ENCODE results near the gene KRT7.

The KRT7 gene

GRCh38 chr12:52204931-52205505 lies 28.0 kb upstream of the KRT7 start:
- H3K4me1 Mint-ChIP-seq, result peaks cover 71% of the 10 kb centered on the region
- H3K9me3 Mint-ChIP-seq, result no peaks in the 10 kb centered on the region
- H3K36me3 Mint-ChIP-seq (ENCODE audit: low read depth), result no peaks in the 10 kb centered on the region
- no peak overlapping the region for H3K4me3 Mint-ChIP-seq
- H3K27me3 Mint-ChIP-seq (ENCODE audit: low read depth), result peaks cover 36% of the 10 kb centered on the region
- peak overlapping the region in 2 of 3 experiments; percentile 78 to 93 for H3K27ac Mint-ChIP-seq
- TF ChIP-seq, protein P1, sequence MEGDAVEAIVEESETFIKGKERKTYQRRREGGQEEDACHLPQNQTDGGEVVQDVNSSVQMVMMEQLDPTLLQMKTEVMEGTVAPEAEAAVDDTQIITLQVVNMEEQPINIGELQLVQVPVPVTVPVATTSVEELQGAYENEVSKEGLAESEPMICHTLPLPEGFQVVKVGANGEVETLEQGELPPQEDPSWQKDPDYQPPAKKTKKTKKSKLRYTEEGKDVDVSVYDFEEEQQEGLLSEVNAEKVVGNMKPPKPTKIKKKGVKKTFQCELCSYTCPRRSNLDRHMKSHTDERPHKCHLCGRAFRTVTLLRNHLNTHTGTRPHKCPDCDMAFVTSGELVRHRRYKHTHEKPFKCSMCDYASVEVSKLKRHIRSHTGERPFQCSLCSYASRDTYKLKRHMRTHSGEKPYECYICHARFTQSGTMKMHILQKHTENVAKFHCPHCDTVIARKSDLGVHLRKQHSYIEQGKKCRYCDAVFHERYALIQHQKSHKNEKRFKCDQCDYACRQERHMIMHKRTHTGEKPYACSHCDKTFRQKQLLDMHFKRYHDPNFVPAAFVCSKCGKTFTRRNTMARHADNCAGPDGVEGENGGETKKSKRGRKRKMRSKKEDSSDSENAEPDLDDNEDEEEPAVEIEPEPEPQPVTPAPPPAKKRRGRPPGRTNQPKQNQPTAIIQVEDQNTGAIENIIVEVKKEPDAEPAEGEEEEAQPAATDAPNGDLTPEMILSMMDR (IDR thresholded peaks at IDR 0.05; ENCODE audit: unreplicated experiment in 3 of 3), result no peak

DNA sequence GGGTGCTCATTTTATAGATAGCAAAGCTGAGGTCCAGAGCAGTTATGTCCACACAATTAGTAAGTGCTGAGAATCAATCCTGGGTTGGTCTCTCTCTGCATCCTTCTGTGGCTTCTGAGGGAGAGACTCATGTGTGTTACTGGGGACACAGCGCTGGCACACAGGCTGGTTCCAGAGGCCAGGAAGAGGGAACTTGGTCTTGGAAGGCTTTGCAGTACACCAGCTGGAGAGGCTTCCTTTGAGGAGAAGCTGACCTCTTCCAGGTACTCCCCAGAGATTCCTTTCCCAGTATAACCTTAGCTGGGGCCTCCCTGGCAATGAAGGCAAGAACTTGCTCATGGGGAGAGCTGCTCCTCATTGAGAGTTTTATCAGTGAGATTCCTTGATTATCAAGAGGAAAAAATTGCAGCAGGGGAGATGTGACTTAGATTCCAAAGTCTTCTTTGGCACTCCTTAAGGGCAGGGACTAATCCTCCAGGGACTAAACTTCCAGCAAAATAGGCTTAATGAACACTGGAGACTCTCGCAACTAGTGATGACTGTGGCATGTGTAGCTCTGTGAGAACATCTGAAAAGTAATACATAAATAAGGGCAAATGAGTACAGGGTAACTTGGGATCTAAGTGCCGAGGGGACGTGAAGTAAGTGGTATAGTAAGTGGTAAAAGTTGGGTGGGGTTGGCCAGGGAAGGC lies 27.3 kb upstream of the KRT7 start:
- TF ChIP-seq, protein P1 (IDR thresholded peaks at IDR 0.05; ENCODE audit: unreplicated experiment in 3 of 3), result no peak
- Mint-ChIP-seq H3K4me1 (peaks cover 64% of the 10 kb centered on the region), H3K9me3 (no peaks in the 10 kb centered on the region), H3K36me3 (ENCODE audit: low read depth) (no peaks in the 10 kb centered on the region), H3K27me3 (ENCODE audit: low read depth) (peaks cover 43% of the 10 kb centered on the region), H3K4me3 (no peak overlapping the region), H3K27ac (peak overlapping the region in 2 of 3 experiments; percentile 43 to 60)

- Mint-ChIP-seq H3K4me1 (peaks cover 57% of the 10 kb centered on the region), H3K27ac (peak overlapping the region in 2 of 3 experiments; percentile 43 to 60), H3K4me3 (no peak overlapping the region), H3K36me3 (ENCODE audit: low read depth) (no peaks in the 10 kb centered on the region), H3K27me3 (ENCODE audit: low read depth) (peaks cover 42% of the 10 kb centered on the region), H3K9me3 (no peaks in the 10 kb centered on the region)
- TF ChIP-seq, protein P1 (IDR thresholded peaks at IDR 0.05; ENCODE audit: unreplicated experiment in 3 of 3), result no peak
Measured at GRCh38 chr12:52206304-52207040, 26.6 kb upstream of the KRT7 start.

- Mint-ChIP-seq H3K36me3 (ENCODE audit: low read depth) (no peaks in the 10 kb centered on the region), H3K27me3 (ENCODE audit: low read depth) (peaks cover 39% of the 10 kb centered on the region), H3K4me1 (peaks cover 52% of the 10 kb centered on the region), H3K27ac (peak overlapping the region in 1 of 3 experiments; percentile 8), H3K4me3 (no peak overlapping the region), H3K9me3 (no peaks in the 10 kb centered on the region)
- TF ChIP-seq, protein P1 (IDR thresholded peaks at IDR 0.05; ENCODE audit: unreplicated experiment in 3 of 3), result no peak
Measured at GRCh38 chr12:52207106-52207505, 25.9 kb upstream of the KRT7 start.

GRCh38 chr12:52207895-52208294 lies 25.1 kb upstream of the KRT7 start:
- H3K9me3 Mint-ChIP-seq, result no peaks in the 10 kb centered on the region
- H3K36me3 Mint-ChIP-seq (ENCODE audit: low read depth), result no peaks in the 10 kb centered on the region
- H3K27me3 Mint-ChIP-seq (ENCODE audit: low read depth), result peaks cover 39% of the 10 kb centered on the region
- H3K27ac Mint-ChIP-seq, result no peak overlapping the region
- H3K4me1 Mint-ChIP-seq, result peaks cover 44% of the 10 kb centered on the region
- H3K4me3 Mint-ChIP-seq, result no peak overlapping the region
- TF ChIP-seq, protein P1 (IDR thresholded peaks at IDR 0.05; ENCODE audit: unreplicated experiment in 3 of 3), result no peak
